Neural cell (in vitro differentiated cells): Measurements from ENCODE around the gene SIMC1. TPM values are rescaled to one million over a fixed set of nuclear protein-coding genes. Genes with fewer than 3 reads are reported as not detected.

Source experiments
- H2AFZ ChIP-seq: fragments of 200-600, 300-800 bp; sonication (generic), shearing (Covaris generic); 2 replicates; pipeline ENCODE4 v1.6.0; 2014; ENCODE audit warnings: low read depth, mild to moderate bottlenecking, antibody characterized with exemption, low read length, moderate library complexity
- H3F3A ChIP-seq: fragments of 200-600 bp; shearing (Covaris generic); 2 replicates; pipeline ENCODE4 v1.6.1; 2016; ENCODE audit warnings: mild to moderate bottlenecking, moderate library complexity, mixed read lengths, antibody characterized with exemption, low read length; ENCODE audit not compliant: insufficient read depth, poor library complexity, severe bottlenecking
- H3K27ac ChIP-seq: fragments of 200-600, 300-800 bp; sonication (generic), shearing (Covaris generic); 2 replicates; pipeline ENCODE4 v1.5.1; 2014; ENCODE audit warnings: mild to moderate bottlenecking, low read length, moderate library complexity
- H3K27me3 ChIP-seq: fragments of 300-800, 200-600 bp; sonication (generic), shearing (Covaris generic); 2 replicates; pipeline ENCODE4 v1.6.0; 2014; ENCODE audit warnings: mild to moderate bottlenecking, low read depth, low read length, moderate library complexity; ENCODE audit not compliant: insufficient read depth
- H3K36me3 ChIP-seq: fragments of 300-800, 200-600 bp; sonication (generic), shearing (Covaris generic); 2 replicates; pipeline ENCODE4 v1.5.1; 2014; ENCODE audit warnings: mild to moderate bottlenecking, antibody characterized with exemption, low read length, moderate library complexity; ENCODE audit not compliant: insufficient read depth
- H3K4me2 ChIP-seq: fragments of 300-800, 200-600 bp; sonication (generic), shearing (Covaris generic); 2 replicates; pipeline ENCODE4 v1.6.0; 2014; ENCODE audit warnings: mild to moderate bottlenecking, low read length
- H3K4me3 ChIP-seq: fragments of 300-800, 200-600 bp; sonication (generic), shearing (Covaris generic); 2 replicates; pipeline ENCODE4 v1.5.1; 2014; ENCODE audit warnings: mild to moderate bottlenecking, low read length, moderate library complexity
- H3K79me2 ChIP-seq: fragments of 200-600 bp; shearing (Covaris generic); replicated peaks from 2 replicates; pipeline ENCODE4 v1.6.0; 2014; ENCODE audit warnings: mild to moderate bottlenecking, low read length, moderate library complexity; ENCODE audit not compliant: insufficient read depth
- H3K9ac ChIP-seq: fragments of 300-800, 200-600 bp; sonication (generic), shearing (Covaris generic); 2 replicates; pipeline ENCODE4 v1.6.1; 2016; ENCODE audit warnings: mild to moderate bottlenecking, low read length, mixed read lengths
- H3K9me2 ChIP-seq: fragments of 200-600 bp; shearing (Covaris generic); 2 replicates; pipeline ENCODE4 v1.6.1; 2016; ENCODE audit warnings: mild to moderate bottlenecking, low read length, mixed read lengths; ENCODE audit not compliant: insufficient read depth
- H3K9me3 ChIP-seq: fragments of 200-600, 300-800 bp; sonication (generic), shearing (Covaris generic); 2 replicates; pipeline ENCODE4 v1.6.1; 2016; ENCODE audit warnings: mild to moderate bottlenecking, mixed run types, low read length, moderate library complexity, mixed read lengths
- H4K20me1 ChIP-seq: fragments of 200-600 bp; shearing (Covaris generic); 2 replicates; pipeline ENCODE4 v1.6.1; 2016; ENCODE audit warnings: mild to moderate bottlenecking, mixed run types; ENCODE audit not compliant: insufficient read depth
- CTCF ChIP-seq: fragments of 450-650 bp; IDR thresholded peaks from 2 replicates; pipeline ENCODE4 v1.5.1; 2014; ENCODE audit warnings: antibody characterized with exemption, mild to moderate bottlenecking, moderate library complexity; ENCODE audit not compliant: poor library complexity, severe bottlenecking
- EP300 ChIP-seq: fragments of 450-650 bp; conservative IDR thresholded peaks from 2 replicates; pipeline ENCODE4 v1.6.1; 2014; ENCODE audit warnings: antibody characterized with exemption, mild to moderate bottlenecking, moderate library complexity; ENCODE audit not compliant: poor library complexity, severe bottlenecking
- EZH2 ChIP-seq: fragments of 200-600, 300-800 bp; shearing (Covaris generic), sonication (generic); IDR thresholded peaks from 2 replicates; pipeline ENCODE4 v1.6.1; 2014; ENCODE audit warnings: antibody characterized with exemption, low read length, borderline replicate concordance, mild to moderate bottlenecking; ENCODE audit not compliant: insufficient read depth, poor library complexity, severe bottlenecking
- MXI1 ChIP-seq: fragments of 450-650 bp; conservative IDR thresholded peaks from 2 replicates; pipeline ENCODE4 v1.6.1; 2014; ENCODE audit warnings: antibody characterized with exemption, mild to moderate bottlenecking; ENCODE audit not compliant: poor library complexity, severe bottlenecking
- POLR2AphosphoS5 ChIP-seq: IDR thresholded peaks from 2 replicates; pipeline ENCODE4 v1.6.1; 2012
- RAD21 ChIP-seq: fragments of 450-650 bp; conservative IDR thresholded peaks from 2 replicates; pipeline ENCODE4 v1.6.1; 2014; ENCODE audit warnings: antibody characterized with exemption, mild to moderate bottlenecking, moderate library complexity
- REST ChIP-seq: IDR thresholded peaks from 2 replicates; pipeline ENCODE4 v1.6.1; 2012; ENCODE audit warnings: borderline replicate concordance
- SMC3 ChIP-seq: fragments of 450-650 bp; conservative IDR thresholded peaks from 2 replicates; pipeline ENCODE4 v1.6.1; 2014; ENCODE audit warnings: antibody characterized with exemption, mild to moderate bottlenecking, moderate library complexity; ENCODE audit not compliant: poor library complexity
- TAF1 ChIP-seq: IDR thresholded peaks from 2 replicates; pipeline ENCODE4 v1.6.1; 2012; ENCODE audit warnings: low read depth
- polyA plus RNA-seq: library from polyadenylated mRNA; depleted of rRNA; stranded (reverse); fragments of >200 nt; gene quantifications from 2 replicates; pipeline ENCODE4 v1.2.3, GENCODE V29; 2014

SIMC1 gene
- polyA plus RNA-seq, 1 donor from 2014 or later, result 20.7 TPM

DNA sequence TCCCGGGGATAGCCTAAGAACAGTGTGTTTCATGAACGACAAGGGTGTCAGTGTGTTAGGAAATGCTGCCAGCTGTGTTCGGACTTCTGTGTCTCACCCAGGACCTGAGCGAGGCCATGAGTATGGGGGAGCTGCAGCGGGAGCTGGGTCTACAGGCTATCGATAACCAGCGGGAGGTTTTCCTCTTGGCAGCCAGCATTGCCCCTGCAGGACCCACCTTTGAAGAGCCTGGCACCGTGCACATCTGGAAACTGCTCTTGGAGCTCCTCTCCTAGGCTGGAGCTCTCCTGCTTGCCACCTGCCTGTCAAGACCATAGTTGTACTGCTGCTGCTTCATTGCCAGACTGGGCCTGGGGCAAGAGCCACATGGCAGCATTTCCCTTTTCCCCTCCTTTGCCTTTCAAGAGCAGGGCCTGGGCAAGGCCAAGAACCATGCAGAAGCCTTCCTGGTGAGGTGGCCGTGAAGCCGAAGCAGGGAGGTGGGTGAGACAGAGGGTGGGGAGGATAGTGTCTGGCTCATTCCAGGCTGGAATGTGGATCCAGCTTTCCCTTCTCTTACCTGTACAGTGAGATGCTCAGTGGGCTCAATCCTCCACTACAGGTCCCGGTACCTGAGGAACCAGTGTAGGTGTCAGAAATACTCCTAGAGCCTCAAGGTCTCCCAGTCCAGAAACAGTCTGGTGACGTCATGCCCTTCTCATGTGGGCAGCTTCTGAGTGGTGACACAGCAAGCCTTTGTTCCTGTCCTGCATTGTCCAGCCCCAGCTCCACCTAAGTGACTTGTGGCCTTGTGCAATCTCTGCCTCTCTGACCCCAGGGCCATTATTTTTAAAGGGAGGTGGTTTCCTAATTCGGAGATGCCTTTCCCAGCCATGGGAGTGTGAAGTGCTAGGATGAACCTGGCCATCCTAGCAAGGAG, 133.7 kb downstream of the SIMC1 start:
- no peaks in the 10 kb centered on the region for H3K79me2 ChIP-seq
- H3K4me2 ChIP-seq, result no peak overlapping the region
- no peaks in the 10 kb centered on the region for H4K20me1 ChIP-seq
- no peak overlapping the region for H3K27ac ChIP-seq
- no peaks in the 10 kb centered on the region for H3K36me3 ChIP-seq
- no peak overlapping the region for H3K4me3 ChIP-seq
- H3K9me3 ChIP-seq, result no peaks in the 10 kb centered on the region
- no peaks in the 10 kb centered on the region for H3F3A ChIP-seq
- H3K9ac ChIP-seq, result no peak overlapping the region
- TF ChIP-seq RAD21 (no peak), CTCF (no peak), EP300 (no peak), TAF1 (no peak), REST (no peak), MXI1 (no peak), SMC3 (no peak), POLR2AphosphoS5 (no peak), EZH2 (no peak)
- no peaks in the 10 kb centered on the region for H3K27me3 ChIP-seq
- H3K9me2 ChIP-seq, result no peaks in the 10 kb centered on the region
- no peak overlapping the region for H2AFZ ChIP-seq

- no peak overlapping the region for H3K27ac ChIP-seq
- no peak overlapping the region for H3K9ac ChIP-seq
- H3K36me3 ChIP-seq, result no peaks in the 10 kb centered on the region
- no peaks in the 10 kb centered on the region for H3K9me2 ChIP-seq
- H3K4me2 ChIP-seq, result no peak overlapping the region
- TF ChIP-seq EP300 (no peak), MXI1 (no peak), REST (no peak), EZH2 (no peak), POLR2AphosphoS5 (no peak), CTCF (no peak), TAF1 (no peak), SMC3 (no peak), RAD21 (no peak)
- H3K4me3 ChIP-seq, result no peak overlapping the region
- H3K79me2 ChIP-seq, result no peaks in the 10 kb centered on the region
- no peaks in the 10 kb centered on the region for H3F3A ChIP-seq
- H3K9me3 ChIP-seq, result no peaks in the 10 kb centered on the region
- no peaks in the 10 kb centered on the region for H4K20me1 ChIP-seq
- no peak overlapping the region for H2AFZ ChIP-seq
- no peaks in the 10 kb centered on the region for H3K27me3 ChIP-seq
These were observed 135.0 kb downstream of the SIMC1 start for GRCh38 chr5:176373100-176373818.
